ENCODE measurements around the gene PWWP2B.

DNA sequence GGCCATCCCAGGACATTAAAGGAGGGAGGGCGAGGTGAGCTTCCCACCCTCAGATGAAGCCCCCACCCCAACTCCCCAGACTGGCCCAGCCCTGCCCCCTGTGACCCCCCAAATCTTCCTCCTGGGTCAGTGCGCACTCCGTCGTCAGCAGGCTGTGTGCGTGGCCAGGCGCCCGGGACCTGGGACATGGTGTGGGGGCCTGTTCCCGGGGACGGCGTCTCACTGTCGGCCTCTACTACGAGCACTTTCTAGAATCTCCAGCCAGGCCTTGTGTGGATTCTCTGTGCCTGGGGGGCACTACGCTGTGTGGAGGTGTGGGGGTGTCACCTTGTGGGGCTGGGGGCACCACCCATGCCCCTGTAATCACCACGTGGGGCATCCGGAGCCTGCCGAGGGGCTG is 9.8 kb downstream of the PWWP2B start:
- TF ChIP-seq EZH2 (IDR thresholded peaks at IDR 0.05; ENCODE audit: insufficient read depth, poor library complexity, severe bottlenecking) (no peak), EZH2phosphoT487 (IDR thresholded peaks at IDR 0.05; ENCODE audit: insufficient read depth, low read depth) (no peak)
